Lower lobe of right lung (tissue), 2 donors: Measurements from ENCODE around the gene FBP1. TPM values are rescaled to one million over a fixed set of nuclear protein-coding genes. Genes with fewer than 3 reads are reported as not detected.

ENCODE experiments used
- ATAC-seq, 2 donors: fragments of 200-7000 bp; cut with Tn5 transposase; one replicate each; pipeline ENCODE4 v1.9.1; 2020 to 2022; ENCODE audit warnings: mild to moderate bottlenecking in 2 of 2, moderate library complexity in 2 of 2
- DNase-seq: peaks from one replicate; pipeline ENCODE4 v3.0.0-alpha.2; 2020
- H3K27ac ChIP-seq: fragments of 200-600 bp; one replicate; pipeline ENCODE4 v1.8.0; 2022
- H3K27me3 ChIP-seq: fragments of 200-600 bp; one replicate; pipeline ENCODE4 v1.8.0; 2022; ENCODE audit warnings: low read depth
- H3K36me3 ChIP-seq: fragments of 200-600 bp; one replicate; pipeline ENCODE4 v1.8.0; 2022; ENCODE audit warnings: mild to moderate bottlenecking
- H3K4me1 ChIP-seq: fragments of 200-600 bp; one replicate; pipeline ENCODE4 v1.8.0; 2022
- H3K4me3 ChIP-seq: fragments of 200-600 bp; one replicate; pipeline ENCODE4 v1.8.0; 2022; ENCODE audit warnings: mild to moderate bottlenecking
- H3K9me3 ChIP-seq: fragments of 200-600 bp; one replicate; pipeline ENCODE4 v1.8.0; 2022
- CTCF ChIP-seq: fragments of 200-600 bp; IDR thresholded peaks from one replicate; pipeline ENCODE4 v1.8.0; 2022; ENCODE audit warnings: antibody characterized with exemption, mild to moderate bottlenecking
- intact Hi-C: fragments of 100-400 bp; cut with DNase I; formaldehyde crosslinking; loops from one replicate; pipeline ENCODE4 v1.11.0; 2022
- total RNA-seq: library from RNA; stranded (reverse); fragmentation: NEBNext Ultra II Directional; extraction: Animal tissue kit (Norgen Biotek cat#: 25700); gene quantifications from one replicate; pipeline ENCODE4 v1.2.1, GENCODE V29; 2021
- donor health status: DM: no; HTN: yes; CAD: no; lungs with severe emphysema.

FBP1 gene
- total RNA-seq, 1 donor from 2014 or later = 527 TPM

DNA sequence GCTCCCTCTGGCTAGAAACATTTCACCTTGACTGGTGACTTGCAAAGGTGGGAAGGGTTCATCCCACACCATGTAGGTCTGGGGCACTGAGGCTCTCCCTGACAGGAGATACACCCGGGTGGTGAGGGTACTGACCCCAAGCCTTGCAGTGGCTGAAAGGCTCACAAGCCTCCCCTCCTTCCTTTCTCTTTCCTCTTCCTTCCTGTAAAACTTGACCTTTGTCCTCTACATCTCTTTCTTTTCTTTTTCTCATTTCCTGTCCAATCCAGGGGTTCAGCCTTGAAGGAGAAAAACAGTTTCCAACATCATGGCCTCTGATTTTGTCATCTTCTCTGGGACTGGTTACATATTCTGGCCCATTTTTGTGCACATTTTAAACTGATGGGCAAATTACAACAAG, 62.3 kb downstream of the FBP1 start:
- DNase-seq = no peak
- no peak overlapping the region for H3K27ac ChIP-seq
- intact Hi-C loops = no loop called here
- no peaks in the 10 kb centered on the region for H3K4me1 ChIP-seq
- no peak for TF ChIP-seq CTCF
- H3K27me3 ChIP-seq = no peaks in the 10 kb centered on the region
- no peaks in the 10 kb centered on the region for H3K9me3 ChIP-seq
- no peaks in the 10 kb centered on the region for H3K36me3 ChIP-seq
- ATAC-seq = no peak
- no peak overlapping the region for H3K4me3 ChIP-seq

- intact Hi-C loops = no loop called here
Observed at GRCh38 chr9:94576131-94576530, 63.2 kb downstream of the FBP1 start.

DNA sequence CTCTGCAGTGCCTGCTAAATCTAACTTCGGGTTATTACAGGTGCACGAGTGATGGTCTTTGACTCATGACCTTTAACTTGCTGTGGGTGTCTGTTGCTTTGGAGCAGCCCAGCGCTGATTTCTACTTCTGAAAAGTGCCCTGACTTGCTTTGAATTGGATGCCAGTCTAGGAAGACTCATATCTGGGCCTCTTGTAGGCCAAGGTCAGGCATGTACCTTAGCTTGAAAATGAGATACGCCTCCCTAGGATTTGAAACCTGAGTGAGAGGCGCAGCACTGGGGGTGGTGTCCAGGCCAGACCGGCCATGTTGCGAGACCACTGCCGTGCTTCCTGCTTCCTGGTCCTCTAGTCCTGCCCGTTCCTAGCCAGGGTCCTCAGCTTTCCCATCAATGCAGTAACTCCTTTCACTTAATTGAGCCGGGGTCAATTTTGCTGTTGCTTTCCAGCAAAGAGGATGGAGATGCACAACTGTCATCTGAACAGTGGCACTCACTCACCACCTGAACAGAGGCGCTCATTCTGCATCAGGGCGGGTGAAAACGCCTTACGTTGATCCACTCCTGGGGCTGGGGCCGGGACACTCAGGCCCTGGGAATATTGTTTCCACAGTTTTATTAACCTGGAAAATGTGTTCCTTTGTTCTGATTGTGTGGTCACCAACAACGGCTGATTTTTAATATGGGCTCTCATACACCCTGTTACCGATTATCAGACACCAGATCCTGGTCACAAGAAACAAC, 70.2 kb downstream of the FBP1 start:
- no peak for DNase-seq
- H3K36me3 ChIP-seq = no peaks in the 10 kb centered on the region
- TF ChIP-seq CTCF = no peak
- H3K4me1 ChIP-seq = no peaks in the 10 kb centered on the region
- no peaks in the 10 kb centered on the region for H3K9me3 ChIP-seq
- intact Hi-C loops = no loop called here
- no peak for ATAC-seq
- H3K27ac ChIP-seq = no peak overlapping the region
- H3K27me3 ChIP-seq = no peaks in the 10 kb centered on the region
- no peak overlapping the region for H3K4me3 ChIP-seq

More at GRCh38 chr9:94576131-94576530, 63.2 kb downstream of the FBP1 start:
- H3K27me3 ChIP-seq = no peaks in the 10 kb centered on the region
- H3K9me3 ChIP-seq = no peaks in the 10 kb centered on the region
- TF ChIP-seq CTCF = no peak
- DNase-seq (no peak), ATAC-seq (peak in 1 of 2 donors; percentile 42)
- H3K4me1 ChIP-seq = no peaks in the 10 kb centered on the region
- H3K4me3 ChIP-seq = no peak overlapping the region
- H3K36me3 ChIP-seq = no peaks in the 10 kb centered on the region
- no peak overlapping the region for H3K27ac ChIP-seq

DNA sequence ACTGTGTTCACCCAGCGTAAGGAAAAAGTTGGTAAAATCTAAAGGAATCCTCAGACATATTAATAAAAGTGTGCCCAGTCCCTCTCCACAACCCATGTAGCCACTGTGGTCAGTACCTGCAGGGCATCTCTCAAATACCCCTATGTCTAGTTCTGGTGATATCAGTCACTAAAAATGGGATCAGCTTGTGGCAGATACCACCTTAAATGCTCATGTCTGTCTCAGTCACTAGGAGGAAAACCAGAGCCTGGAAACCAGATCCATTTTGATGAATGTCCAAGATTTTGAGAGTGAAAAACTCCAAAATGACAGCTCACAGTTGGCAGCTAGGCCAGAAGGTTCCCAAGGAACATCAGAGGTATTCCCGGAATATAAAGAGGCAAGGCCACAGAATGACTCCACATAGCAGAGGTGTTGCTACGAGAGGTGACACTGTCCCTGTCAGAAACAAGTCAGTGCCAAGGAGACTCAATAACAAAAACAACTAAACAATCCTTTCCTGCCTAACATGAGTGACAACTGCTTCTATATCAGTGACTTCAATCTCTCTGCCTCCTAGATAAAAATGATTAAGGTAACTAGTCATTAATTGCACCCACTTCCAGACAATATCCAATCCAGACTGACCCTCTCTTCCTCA, 70.9 kb downstream of the FBP1 start:
- no peak overlapping the region for H3K27ac ChIP-seq
- no peaks in the 10 kb centered on the region for H3K9me3 ChIP-seq
- no peaks in the 10 kb centered on the region for H3K36me3 ChIP-seq
- H3K4me1 ChIP-seq = no peaks in the 10 kb centered on the region
- no peak for ATAC-seq
- H3K27me3 ChIP-seq = no peaks in the 10 kb centered on the region
- no peak for DNase-seq
- no peak overlapping the region for H3K4me3 ChIP-seq
- no peak for TF ChIP-seq CTCF
- intact Hi-C loops = no loop called here

DNA sequence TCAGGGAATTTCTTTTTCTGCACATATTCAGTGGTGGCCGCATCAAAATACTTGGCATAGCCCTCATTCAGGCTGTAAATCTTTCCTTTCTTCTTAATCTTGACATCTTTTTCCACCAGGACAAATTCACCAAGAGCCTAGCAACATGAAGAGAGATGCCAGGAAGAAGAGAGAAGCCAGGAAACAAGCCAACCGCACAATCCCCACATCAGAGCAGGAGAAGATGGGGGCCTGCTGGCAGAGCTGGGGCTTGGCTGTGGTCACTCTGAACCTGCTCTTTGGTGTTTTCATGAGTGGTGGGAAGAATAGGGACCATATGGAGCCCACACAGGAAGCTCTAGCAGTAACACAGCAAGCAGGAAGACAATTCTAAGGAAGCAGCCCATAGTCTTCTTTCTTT, 72.0 kb downstream of the FBP1 start:
- no peak for DNase-seq
- Histone ChIP-seq H3K4me3 (no peak overlapping the region), H3K4me1 (no peaks in the 10 kb centered on the region), H3K27me3 (no peaks in the 10 kb centered on the region), H3K9me3 (no peaks in the 10 kb centered on the region), H3K27ac (no peak overlapping the region), H3K36me3 (no peaks in the 10 kb centered on the region)
- no peak for ATAC-seq
- TF ChIP-seq CTCF = no peak
- intact Hi-C loops = no loop called here
